GM19468 (cell line): ENCODE data around the gene LRRC56.

ENCODE experiments used
- ATAC-seq: cut with Tn5 transposase; IDR thresholded peaks from one replicate; pipeline ENCODE4 v1.9.1; 2021; ENCODE audit warnings: mild to moderate bottlenecking, moderate library complexity, moderate number of reproducible peaks; ENCODE audit not compliant: unreplicated experiment; ENCODE audit errors: extremely low read depth

Gene LRRC56

GRCh38 chr11:587546-587945, 50.2 kb downstream of the LRRC56 start:
- no peak for ATAC-seq

GRCh38 chr11:587978-588380, 50.7 kb downstream of the LRRC56 start:
- no peak for ATAC-seq

- no peak for ATAC-seq
These were observed 52.5 kb downstream of the LRRC56 start for GRCh38 chr11:589798-590197.

GRCh38 chr11:590997-591396, 53.7 kb downstream of the LRRC56 start:
- ATAC-seq, result no peak

- no peak for ATAC-seq
These were observed 55.2 kb downstream of the LRRC56 start for GRCh38 chr11:592501-592900.

GRCh38 chr11:592918-593317, 55.6 kb downstream of the LRRC56 start:
- no peak for ATAC-seq

GRCh38 chr11:593347-593746, 56.0 kb downstream of the LRRC56 start:
- ATAC-seq, result no peak

GRCh38 chr11:595400-595799, 58.1 kb downstream of the LRRC56 start:
- ATAC-seq, result no peak

- no peak for ATAC-seq
These were observed 59.0 kb downstream of the LRRC56 start for GRCh38 chr11:596374-596773.

- no peak for ATAC-seq
These were observed 59.9 kb downstream of the LRRC56 start for GRCh38 chr11:597166-597725.

- no peak for ATAC-seq
These were observed 60.8 kb downstream of the LRRC56 start for GRCh38 chr11:598005-598680.

- ATAC-seq, result no peak
These were observed 64.4 kb downstream of the LRRC56 start for GRCh38 chr11:601573-602245.

GRCh38 chr11:603154-603553, 65.8 kb downstream of the LRRC56 start:
- no peak for ATAC-seq
